ENCODE measurements around the gene PNPLA7. TPM values are rescaled to one million over a fixed set of nuclear protein-coding genes. Genes with fewer than 3 reads are reported as not detected.

Gene PNPLA7
- polyA plus RNA-seq, 4 donors, result 2.9 to 8.8 (median 3.3) TPM

DNA sequence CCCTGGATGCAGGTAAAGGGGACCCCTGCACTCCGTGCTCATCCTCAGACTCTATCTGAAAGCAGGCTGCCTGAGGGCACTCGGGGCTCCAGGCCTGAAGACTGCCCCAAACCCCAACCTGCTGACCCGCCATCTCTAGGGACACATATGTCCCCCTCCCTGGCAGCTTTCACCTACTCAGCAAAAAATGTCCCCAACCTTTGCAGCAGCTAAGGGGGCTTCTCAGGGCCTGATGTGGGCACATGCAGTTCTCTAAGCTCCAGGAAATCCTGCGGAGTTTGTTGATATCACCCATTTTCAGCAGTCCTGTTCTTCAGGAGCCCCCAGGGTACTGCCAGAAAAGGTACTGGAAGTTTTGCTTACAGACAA is 30.7 kb upstream of the PNPLA7 start:
- no peak overlapping the region for H3K4me3 ChIP-seq (ENCODE audit: low read depth in 1 of 3, low read length in 3 of 3)
- H3K27me3 ChIP-seq (ENCODE audit: control insufficient read depth in 3 of 3, insufficient read depth in 3 of 3, low read length in 3 of 3), result no peaks in the 10 kb centered on the region
- peaks cover 3 to 64% (median 6%) of the 10 kb centered on the region in 3 donors for H3K36me3 ChIP-seq (ENCODE audit: control insufficient read depth in 3 of 3, insufficient read depth in 2 of 3, low read depth in 1 of 3, low read length in 3 of 3)
- DNase-seq, result no peak
- FAIRE-seq, result no peak
- peaks cover 2 to 11% (median 3%) of the 10 kb centered on the region in 3 donors for H3K4me1 ChIP-seq (ENCODE audit: control insufficient read depth in 3 of 3, insufficient read depth in 2 of 3, low read depth in 1 of 3, low read length in 2 of 3)
- H3K9me3 ChIP-seq (ENCODE audit: control insufficient read depth in 2 of 2, insufficient read depth in 1 of 2, low read depth in 1 of 2, low read length in 1 of 2), result no peaks in the 10 kb centered on the region
- H3K27ac ChIP-seq (ENCODE audit: low read depth in 1 of 3, low read length in 2 of 3), result no peak overlapping the region
- WGBS, 3 donors, result 89 to 92% (median 91%) methylated on average over 4 of the region's 4 CpGs

DNA sequence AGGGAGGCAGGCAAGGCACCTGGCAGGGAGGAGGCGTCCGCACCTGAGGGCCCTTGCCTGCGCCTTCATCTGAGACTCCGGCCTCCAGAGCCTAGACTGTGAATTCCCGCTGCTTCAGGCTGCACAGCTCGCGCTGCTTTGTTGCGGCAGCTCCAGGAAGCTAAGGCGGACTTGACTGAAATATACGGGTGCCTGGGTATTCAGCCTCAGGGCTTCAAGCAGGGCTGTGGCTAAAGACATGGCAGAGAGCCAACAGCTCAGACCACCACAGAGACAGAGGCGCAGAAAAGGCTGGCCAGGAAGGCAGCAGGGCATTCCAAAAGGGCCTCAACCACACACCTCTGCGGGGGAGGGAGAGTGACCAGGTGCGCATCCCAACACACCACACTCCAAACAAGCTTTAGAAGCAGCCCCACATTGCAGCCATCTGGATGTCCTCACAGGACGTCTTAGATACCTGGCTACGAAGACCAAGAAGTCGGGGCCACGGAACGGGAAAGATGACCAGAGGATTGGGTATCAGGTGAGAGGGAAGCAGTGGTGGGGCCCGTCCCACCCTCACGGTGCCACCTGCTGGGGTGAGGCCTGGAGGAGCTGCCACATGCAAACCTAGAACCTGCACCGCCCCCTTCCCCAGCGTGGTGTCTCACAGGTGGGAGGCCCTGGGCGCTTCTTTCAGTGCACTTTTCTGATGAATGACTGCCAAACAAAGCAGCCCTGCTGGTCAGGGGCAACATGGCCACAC is 30.2 kb upstream of the PNPLA7 start:
- H3K4me3 ChIP-seq (ENCODE audit: low read depth in 1 of 3, low read length in 3 of 3), result no peak overlapping the region
- H3K36me3 ChIP-seq (ENCODE audit: control insufficient read depth in 3 of 3, insufficient read depth in 2 of 3, low read depth in 1 of 3, low read length in 3 of 3), result peaks cover under 1 to 63% (median 3%) of the 10 kb centered on the region in 3 donors
- DNase-seq, result no peak
- FAIRE-seq, result no peak
- 87 to 91% (median 90%) methylated on average over 22 to 23 of the region's 23 CpGs for WGBS, 3 donors
- no peak overlapping the region for H3K27ac ChIP-seq (ENCODE audit: low read depth in 1 of 3, low read length in 2 of 3)
- H3K9me3 ChIP-seq (ENCODE audit: control insufficient read depth in 2 of 2, insufficient read depth in 1 of 2, low read depth in 1 of 2, low read length in 1 of 2), result no peaks in the 10 kb centered on the region
- H3K27me3 ChIP-seq (ENCODE audit: control insufficient read depth in 3 of 3, insufficient read depth in 3 of 3, low read length in 3 of 3), result no peaks in the 10 kb centered on the region
- H3K4me1 ChIP-seq (ENCODE audit: control insufficient read depth in 3 of 3, insufficient read depth in 2 of 3, low read depth in 1 of 3, low read length in 2 of 3), result peaks cover 2 to 11% (median 3%) of the 10 kb centered on the region in 3 donors

GRCh38 chr9:137579259-137579604 is 29.0 kb upstream of the PNPLA7 start:
- Histone ChIP-seq H3K4me3 (ENCODE audit: low read depth in 1 of 3, low read length in 3 of 3) (peak overlapping the region in 2 of 3 donors; percentile 49 to 85), H3K36me3 (ENCODE audit: control insufficient read depth in 3 of 3, insufficient read depth in 2 of 3, low read depth in 1 of 3, low read length in 3 of 3) (peaks cover 0 to 65% (median 3%) of the 10 kb centered on the region in 3 donors)

DNA sequence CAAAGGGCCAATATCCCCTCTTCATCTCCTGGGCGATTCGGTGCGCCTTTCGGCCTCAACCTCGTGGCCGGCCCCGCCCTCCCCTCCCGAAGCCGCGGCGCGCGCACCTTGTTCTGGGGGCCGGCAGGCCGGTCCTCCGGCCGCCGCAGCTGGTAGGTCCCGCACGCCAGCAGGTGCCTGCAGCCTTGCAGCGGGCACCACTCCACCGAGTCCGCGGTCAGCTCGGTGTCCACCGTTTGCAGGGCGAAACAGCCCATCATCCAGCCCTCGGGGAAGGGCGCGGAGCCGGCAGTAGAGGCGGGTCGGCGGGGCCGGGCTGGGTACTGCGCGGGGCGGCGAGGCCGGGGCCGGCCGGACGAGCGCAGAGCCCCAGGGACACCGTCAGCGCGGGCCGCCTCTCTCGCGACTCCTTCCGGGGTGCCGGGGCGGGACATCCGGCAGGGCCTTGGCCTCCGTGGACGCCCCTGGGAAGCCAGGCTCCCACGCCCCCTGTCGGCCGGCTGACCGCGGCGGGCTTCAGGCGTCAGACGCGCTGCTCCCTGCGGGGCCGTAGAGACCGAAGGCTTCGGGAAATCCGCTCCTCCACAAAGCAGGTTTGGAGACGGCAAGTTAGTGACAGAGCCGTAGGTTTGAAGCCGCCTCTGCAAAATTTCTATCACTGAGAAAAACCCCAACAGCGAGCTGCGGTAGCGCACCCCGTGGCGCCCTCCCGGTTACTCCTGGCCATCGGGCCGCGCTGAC is 28.5 kb upstream of the PNPLA7 start, which contains the start of gene DPH7:
Gene DPH7, minus strand, starts transcription at position 408 of the 741 bp plus-strand sequence. Its CDS starts 148 bp downstream, at position 260.
- DNase-seq, result peak; percentile 93 to 98
- WGBS, 3 donors, result 0 to 7% (median 2%) methylated on average over 58 to 82 of the region's 82 CpGs
- Histone ChIP-seq H3K4me3 (ENCODE audit: low read depth in 1 of 3, low read length in 3 of 3) (peak within 1 kb of the TSS; percentile 60 to 96 (median 85)), H3K4me1 (ENCODE audit: control insufficient read depth in 3 of 3, insufficient read depth in 2 of 3, low read depth in 1 of 3, low read length in 2 of 3) (peaks cover 2 to 11% (median 3%) of the 10 kb centered on the region in 3 donors), H3K36me3 (ENCODE audit: control insufficient read depth in 3 of 3, insufficient read depth in 2 of 3, low read depth in 1 of 3, low read length in 3 of 3) (peaks cover 0 to 65% (median 3%) of the 10 kb centered on the region in 3 donors), H3K27me3 (ENCODE audit: control insufficient read depth in 3 of 3, insufficient read depth in 3 of 3, low read length in 3 of 3) (no peaks in the 10 kb centered on the region), H3K9me3 (ENCODE audit: control insufficient read depth in 2 of 2, insufficient read depth in 1 of 2, low read depth in 1 of 2, low read length in 1 of 2) (no peaks in the 10 kb centered on the region), H3K27ac (ENCODE audit: low read depth in 1 of 3, low read length in 2 of 3) (peak within 1 kb of the TSS; percentile 42 to 86 (median 71))
- no peak for FAIRE-seq

More at GRCh38 chr9:137579259-137579604, 29.0 kb upstream of the PNPLA7 start:
- H3K27ac ChIP-seq (ENCODE audit: low read depth in 1 of 3, low read length in 2 of 3), result peak overlapping the region in 2 of 3 donors; percentile 17 to 60
- 37 to 47% (median 43%) methylated on average over 19 of the region's 19 CpGs for WGBS, 3 donors
- no peak for FAIRE-seq
- H3K4me1 ChIP-seq (ENCODE audit: control insufficient read depth in 3 of 3, insufficient read depth in 2 of 3, low read depth in 1 of 3, low read length in 2 of 3), result peaks cover 2 to 11% (median 3%) of the 10 kb centered on the region in 3 donors
- no peaks in the 10 kb centered on the region for H3K9me3 ChIP-seq (ENCODE audit: control insufficient read depth in 2 of 2, insufficient read depth in 1 of 2, low read depth in 1 of 2, low read length in 1 of 2)
- no peak for DNase-seq
- no peaks in the 10 kb centered on the region for H3K27me3 ChIP-seq (ENCODE audit: control insufficient read depth in 3 of 3, insufficient read depth in 3 of 3, low read length in 3 of 3)

DNA sequence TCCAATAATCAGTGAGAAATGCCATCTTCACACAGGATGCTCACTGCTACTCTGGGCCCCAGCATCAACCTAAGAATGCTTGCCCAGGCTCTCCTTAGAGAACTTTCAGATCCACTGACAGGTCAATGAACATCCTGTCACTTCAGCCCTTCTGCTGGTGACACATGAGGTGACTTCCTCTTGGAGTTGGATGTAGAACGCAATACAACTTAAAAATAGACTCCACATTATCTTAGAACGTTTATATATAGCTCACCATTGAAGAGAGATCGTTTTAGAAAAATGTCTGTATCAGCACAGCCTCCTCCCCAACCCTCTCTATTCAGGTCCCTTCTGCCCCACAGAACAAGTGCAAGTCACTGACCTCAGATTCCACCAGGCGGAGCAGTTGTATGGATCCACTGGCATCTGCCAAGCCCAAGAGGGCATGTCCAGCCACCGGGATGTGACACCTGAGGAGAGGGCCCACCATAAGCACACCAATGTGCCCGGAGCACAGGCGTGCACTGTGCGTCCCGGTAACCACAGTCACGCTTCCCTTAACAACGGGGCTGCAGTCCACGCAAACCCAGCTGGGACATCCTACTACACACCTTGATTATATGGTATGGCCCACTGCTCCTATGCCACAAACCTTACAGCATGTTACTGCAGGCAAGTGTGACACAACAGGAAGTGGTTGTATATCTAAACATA is 25.7 kb upstream of the PNPLA7 start:
- FAIRE-seq (no peak), DNase-seq (no peak)
- Histone ChIP-seq H3K4me3 (ENCODE audit: low read depth in 1 of 3, low read length in 3 of 3) (no peak overlapping the region), H3K36me3 (ENCODE audit: control insufficient read depth in 3 of 3, insufficient read depth in 2 of 3, low read depth in 1 of 3, low read length in 3 of 3) (peaks cover 5 to 54% (median 7%) of the 10 kb centered on the region in 3 donors), H3K4me1 (ENCODE audit: control insufficient read depth in 3 of 3, insufficient read depth in 2 of 3, low read depth in 1 of 3, low read length in 2 of 3) (peaks cover 2 to 11% (median 3%) of the 10 kb centered on the region in 3 donors), H3K27ac (ENCODE audit: low read depth in 1 of 3, low read length in 2 of 3) (no peak overlapping the region), H3K27me3 (ENCODE audit: control insufficient read depth in 3 of 3, insufficient read depth in 3 of 3, low read length in 3 of 3) (no peaks in the 10 kb centered on the region), H3K9me3 (ENCODE audit: control insufficient read depth in 2 of 2, insufficient read depth in 1 of 2, low read depth in 1 of 2, low read length in 1 of 2) (no peaks in the 10 kb centered on the region)
- WGBS, 3 donors, result 76 to 81% (median 78%) methylated on average over 12 of the region's 12 CpGs

DNA sequence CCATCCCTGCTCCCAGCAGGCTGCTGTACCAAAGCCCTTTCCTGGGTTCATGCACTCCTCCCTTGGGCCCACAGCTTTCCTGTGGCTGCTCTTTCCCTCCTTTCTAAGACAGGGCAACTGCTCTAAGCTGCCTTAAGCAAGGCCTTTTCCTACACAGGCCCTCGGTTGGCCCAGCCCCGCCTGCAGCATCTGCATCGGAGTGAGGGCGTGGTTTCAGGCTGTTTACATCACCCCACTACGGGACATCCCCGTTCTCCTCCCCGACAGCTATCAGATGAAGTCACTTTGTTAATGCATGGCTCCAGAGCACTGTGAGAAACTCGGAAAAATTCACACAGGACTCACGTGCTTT is 25.1 kb upstream of the PNPLA7 start:
- no peak for FAIRE-seq
- Histone ChIP-seq H3K27ac (ENCODE audit: low read depth in 1 of 3, low read length in 2 of 3) (no peak overlapping the region), H3K27me3 (ENCODE audit: control insufficient read depth in 3 of 3, insufficient read depth in 3 of 3, low read length in 3 of 3) (no peaks in the 10 kb centered on the region), H3K36me3 (ENCODE audit: control insufficient read depth in 3 of 3, insufficient read depth in 2 of 3, low read depth in 1 of 3, low read length in 3 of 3) (peaks cover 5 to 54% (median 7%) of the 10 kb centered on the region in 3 donors), H3K4me1 (ENCODE audit: control insufficient read depth in 3 of 3, insufficient read depth in 2 of 3, low read depth in 1 of 3, low read length in 2 of 3) (peaks cover 2 to 11% (median 3%) of the 10 kb centered on the region in 3 donors), H3K4me3 (ENCODE audit: low read depth in 1 of 3, low read length in 3 of 3) (no peak overlapping the region), H3K9me3 (ENCODE audit: control insufficient read depth in 2 of 2, insufficient read depth in 1 of 2, low read depth in 1 of 2, low read length in 1 of 2) (no peaks in the 10 kb centered on the region)
- no peak for DNase-seq
- WGBS, 3 donors, result 44 to 61% (median 51%) methylated on average over 9 of the region's 9 CpGs

- Histone ChIP-seq H3K27ac (ENCODE audit: low read depth in 1 of 3, low read length in 2 of 3) (no peak overlapping the region), H3K27me3 (ENCODE audit: control insufficient read depth in 3 of 3, insufficient read depth in 3 of 3, low read length in 3 of 3) (no peaks in the 10 kb centered on the region), H3K9me3 (ENCODE audit: control insufficient read depth in 2 of 2, insufficient read depth in 1 of 2, low read depth in 1 of 2, low read length in 1 of 2) (no peaks in the 10 kb centered on the region), H3K36me3 (ENCODE audit: control insufficient read depth in 3 of 3, insufficient read depth in 2 of 3, low read depth in 1 of 3, low read length in 3 of 3) (peaks cover 5 to 58% (median 7%) of the 10 kb centered on the region in 3 donors), H3K4me1 (ENCODE audit: control insufficient read depth in 3 of 3, insufficient read depth in 2 of 3, low read depth in 1 of 3, low read length in 2 of 3) (peaks cover 2 to 11% (median 3%) of the 10 kb centered on the region in 3 donors), H3K4me3 (ENCODE audit: low read depth in 1 of 3, low read length in 3 of 3) (no peak overlapping the region)
- no peak for DNase-seq
- 89 to 93% (median 93%) methylated on average over 10 of the region's 10 CpGs for WGBS, 3 donors
- no peak for FAIRE-seq
Measured at GRCh38 chr9:137574192-137574591, 24.0 kb upstream of the PNPLA7 start.

DNA sequence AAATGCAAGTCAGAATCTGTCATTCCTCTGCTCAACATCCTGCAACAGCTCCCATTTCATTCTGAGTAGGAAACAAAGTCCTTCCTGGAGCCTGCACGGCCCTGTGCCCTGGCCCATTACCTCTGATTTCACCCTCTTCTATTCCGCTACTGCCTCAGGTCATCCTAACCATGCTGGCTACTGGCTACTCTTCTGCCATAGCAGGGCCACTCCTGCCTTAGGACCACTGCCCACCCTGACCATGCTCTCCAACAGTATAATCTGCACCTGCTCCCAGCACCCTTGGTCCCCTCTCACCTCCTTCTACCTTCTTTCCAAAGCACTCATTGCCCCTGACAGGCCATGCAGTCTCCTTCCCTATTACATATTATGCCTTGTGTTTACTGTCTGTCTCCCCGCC is 20.4 kb upstream of the PNPLA7 start:
- 95 to 100% (median 98%) methylated on average over 3 of the region's 3 CpGs for WGBS, 3 donors

More for the DNA sequence above, 20.4 kb upstream of the PNPLA7 start:
- Histone ChIP-seq H3K36me3 (ENCODE audit: control insufficient read depth in 3 of 3, insufficient read depth in 2 of 3, low read depth in 1 of 3, low read length in 3 of 3) (peaks cover 5 to 56% (median 7%) of the 10 kb centered on the region in 3 donors), H3K4me3 (ENCODE audit: low read depth in 1 of 3, low read length in 3 of 3) (no peak overlapping the region), H3K27ac (ENCODE audit: low read depth in 1 of 3, low read length in 2 of 3) (no peak overlapping the region), H3K9me3 (ENCODE audit: control insufficient read depth in 2 of 2, insufficient read depth in 1 of 2, low read depth in 1 of 2, low read length in 1 of 2) (no peaks in the 10 kb centered on the region), H3K27me3 (ENCODE audit: control insufficient read depth in 3 of 3, insufficient read depth in 3 of 3, low read length in 3 of 3) (no peaks in the 10 kb centered on the region), H3K4me1 (ENCODE audit: control insufficient read depth in 3 of 3, insufficient read depth in 2 of 3, low read depth in 1 of 3, low read length in 2 of 3) (no peaks in the 10 kb centered on the region)
- DNase-seq (no peak), FAIRE-seq (no peak)
